GM12892 (cell line): Measurements from ENCODE around the gene GLRA1.

ENCODE experiments used
- POLR2A ChIP-seq: IDR thresholded peaks from 2 replicates; pipeline ENCODE4 v1.6.1; 2011; ENCODE audit warnings: low read depth, low read length, control low read depth
- POLR2AphosphoS5 ChIP-seq: IDR thresholded peaks from 2 replicates; pipeline ENCODE4 v1.6.1; 2011; ENCODE audit warnings: low read depth, low read length, control low read depth

GRCh38 chr5:151799407-151799806 lies 125.2 kb downstream of the GLRA1 start:
- TF ChIP-seq POLR2AphosphoS5 (no peak), POLR2A (no peak)
